ENCODE data around the gene TP53BP1.

DNA sequence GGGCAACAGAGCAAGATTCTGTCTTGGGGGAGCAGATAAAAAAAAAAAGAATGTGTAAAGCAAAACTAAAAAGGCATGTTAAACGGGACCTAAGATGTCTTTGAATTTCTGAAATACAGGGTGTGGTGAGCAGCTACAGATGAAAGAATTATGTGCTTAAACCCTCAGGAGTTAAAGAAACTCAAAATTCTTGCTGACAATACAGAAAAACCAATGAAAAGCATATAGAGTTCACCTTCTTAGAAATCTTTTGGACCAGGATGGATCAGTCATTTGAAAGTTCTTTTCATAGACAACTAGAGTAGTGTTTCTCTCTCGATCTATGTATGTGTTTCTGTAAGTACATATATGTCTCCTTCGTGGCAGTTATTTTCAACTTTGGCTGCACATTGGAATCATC, 90.7 kb downstream of the TP53BP1 start:
- TF ChIP-seq CTCF (IDR thresholded peaks at IDR 0.05; ENCODE audit: poor library complexity) (no peak), EZH2 (IDR thresholded peaks at IDR 0.05; ENCODE audit: borderline replicate concordance) (no peak)
